ENCODE data around the gene MAPKBP1.

- TF ChIP-seq POLR2A (IDR thresholded peaks at IDR 0.05) (no peak), CTCF (IDR thresholded peaks at IDR 0.05) (no peak), POLR2AphosphoS5 (IDR thresholded peaks at IDR 0.05) (no peak), EP300 (IDR thresholded peaks at IDR 0.05) (no peak)
Measured at GRCh38 chr15:41804361-41804760, 30.1 kb downstream of the MAPKBP1 start.
